Measurements from ENCODE around the gene GLB1L.
"Not testable (repeated sequence)": the region's sequence is repeated elsewhere in the genome, so short reads cannot be mapped to it uniquely, and the experiment has no call there.

GLB1L gene

GRCh38 chr2:219258942-219259341, 13.7 kb upstream of the GLB1L start:
- H3K36me3 ChIP-seq (ENCODE audit: control insufficient read depth in 1 of 2, insufficient read depth in 2 of 2, low read depth in 1 of 2, low read length in 2 of 2); H2BK12ac ChIP-seq (ENCODE audit: low read length in 2 of 2); H2BK15ac ChIP-seq (ENCODE audit: low read depth, poor library complexity, severe bottlenecking); H4K8ac ChIP-seq (ENCODE audit: low read length); H4K91ac ChIP-seq (ENCODE audit: low read length); H3K27ac ChIP-seq (ENCODE audit: low read length, poor library complexity, severe bottlenecking); H3K9ac ChIP-seq (ENCODE audit: low read length); H3K18ac ChIP-seq (ENCODE audit: low read depth in 1 of 2, low read length in 2 of 2); H3K4me2 ChIP-seq (ENCODE audit: low read length, poor library complexity, severe bottlenecking); H3K23ac ChIP-seq (ENCODE audit: low read length in 2 of 2); H3K14ac ChIP-seq (ENCODE audit: low read length in 2 of 2); H3K79me1 ChIP-seq (replicated peaks; ENCODE audit: low read length, poor library complexity, severe bottlenecking); DNase-seq; H2AK5ac ChIP-seq (ENCODE audit: low read length, severe bottlenecking); H2AFZ ChIP-seq (ENCODE audit: low read depth, low read length); H3K4ac ChIP-seq (ENCODE audit: low read depth in 1 of 2, low read length in 2 of 2); H2BK5ac ChIP-seq (ENCODE audit: low read depth, low read length, poor library complexity, severe bottlenecking); H3K9me3 ChIP-seq (ENCODE audit: control insufficient read depth, low read length); H3K4me3 ChIP-seq (ENCODE audit: insufficient read depth in 1 of 2, low read depth in 1 of 2, low read length in 2 of 2); H2BK120ac ChIP-seq (ENCODE audit: low read depth, low read length); H3K4me1 ChIP-seq (ENCODE audit: control insufficient read depth, insufficient read depth, low read depth, low read length): not testable (repeated sequence)
- H3K27me3 ChIP-seq (ENCODE audit: control insufficient read depth in 1 of 2, insufficient read depth in 1 of 2, low read length in 2 of 2), result peaks cover 18 to 28% of the 10 kb centered on the region in 2 experiments
- WGBS, result 87% methylated on average over 6 of the region's 10 CpGs

DNA sequence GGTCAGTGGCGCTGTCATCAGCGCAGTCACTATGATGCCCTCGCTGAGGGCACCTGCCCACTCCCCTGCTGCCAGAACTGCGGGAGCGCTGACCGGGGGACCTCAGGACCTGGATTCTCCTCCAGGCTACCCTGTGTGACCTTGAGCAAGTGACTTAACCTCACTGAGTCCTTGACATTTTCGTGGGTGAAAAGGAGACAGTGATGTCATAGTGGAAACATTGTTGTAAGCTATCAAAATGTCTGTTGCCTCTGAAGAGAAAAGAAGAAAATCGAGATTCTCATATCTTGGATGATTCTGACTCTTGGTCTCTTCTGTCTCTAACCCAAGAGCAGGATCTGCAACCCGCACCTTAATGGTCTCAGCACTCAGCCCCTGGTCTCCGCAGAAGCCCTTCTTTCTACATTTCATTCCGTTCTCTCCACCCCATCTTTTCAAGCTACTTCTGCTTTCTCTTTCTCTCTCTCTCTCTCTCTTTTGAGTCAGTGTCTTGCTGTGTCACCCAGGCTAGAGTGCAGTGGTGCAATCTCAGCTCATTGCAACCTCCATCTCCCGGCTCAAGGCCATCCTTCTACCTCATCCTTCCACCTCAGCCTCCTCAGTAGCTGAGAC, 9.5 kb upstream of the GLB1L start:
- Histone ChIP-seq H3K4me3 (ENCODE audit: insufficient read depth in 1 of 2, low read depth in 1 of 2, low read length in 2 of 2) (peak overlapping the region; percentile 57 to 85), H3K4me1 (ENCODE audit: control insufficient read depth, insufficient read depth, low read depth, low read length) (peaks cover 44% of the 10 kb centered on the region), H3K4ac (ENCODE audit: low read depth in 1 of 2, low read length in 2 of 2) (no peak overlapping the region), H3K36me3 (ENCODE audit: control insufficient read depth in 1 of 2, insufficient read depth in 2 of 2, low read depth in 1 of 2, low read length in 2 of 2) (peaks cover 7 to 14% of the 10 kb centered on the region in 2 experiments), H3K79me1 (replicated peaks; ENCODE audit: low read length, poor library complexity, severe bottlenecking) (peaks cover 2% of the 10 kb centered on the region), H2BK12ac (ENCODE audit: low read length in 2 of 2) (no peak overlapping the region), H3K14ac (ENCODE audit: low read length in 2 of 2) (no peak overlapping the region), H3K9me3 (ENCODE audit: control insufficient read depth, low read length) (no peaks in the 10 kb centered on the region), H2BK15ac (ENCODE audit: low read depth, poor library complexity, severe bottlenecking) (no peak overlapping the region), H4K8ac (ENCODE audit: low read length) (no peak overlapping the region), H3K27ac (ENCODE audit: low read length, poor library complexity, severe bottlenecking) (no peak overlapping the region), H3K23ac (ENCODE audit: low read length in 2 of 2) (peak overlapping the region in 1 of 2 experiments; percentile 19), H3K18ac (ENCODE audit: low read depth in 1 of 2, low read length in 2 of 2) (no peak overlapping the region), H3K27me3 (ENCODE audit: control insufficient read depth in 1 of 2, insufficient read depth in 1 of 2, low read length in 2 of 2) (peaks cover 5 to 20% of the 10 kb centered on the region in 2 experiments), H2AFZ (ENCODE audit: low read depth, low read length) (peak overlapping the region; percentile 57), H2AK5ac (ENCODE audit: low read length, severe bottlenecking) (no peak overlapping the region), H2BK5ac (ENCODE audit: low read depth, low read length, poor library complexity, severe bottlenecking) (no peak overlapping the region), H3K4me2 (ENCODE audit: low read length, poor library complexity, severe bottlenecking) (peak overlapping the region; percentile 100), H4K91ac (ENCODE audit: low read length) (no peak overlapping the region), H2BK120ac (ENCODE audit: low read depth, low read length) (no peak overlapping the region), H3K9ac (ENCODE audit: low read length) (peak overlapping the region; percentile 52)
- 31% methylated on average over 11 of the region's 12 CpGs for WGBS
- DNase-seq, result peak; percentile 54

GRCh38 chr2:219253753-219254589, 8.7 kb upstream of the GLB1L start, which contains the start of gene TUBA4A:
Gene TUBA4A, minus strand, starts transcription at chr2:219253918. Its CDS starts 60 bp downstream, at chr2:219253858.
- H3K18ac ChIP-seq (ENCODE audit: low read depth in 1 of 2, low read length in 2 of 2), result peak within 1 kb of the TSS; percentile 8 to 61
- peak within 1 kb of the TSS in 1 of 2 experiments; percentile 61 for H3K14ac ChIP-seq (ENCODE audit: low read length in 2 of 2)
- H3K4me3 ChIP-seq (ENCODE audit: insufficient read depth in 1 of 2, low read depth in 1 of 2, low read length in 2 of 2), result peak within 1 kb of the TSS; percentile 64 to 85
- H2BK12ac ChIP-seq (ENCODE audit: low read length in 2 of 2), result peak within 1 kb of the TSS in 1 of 2 experiments; percentile 64
- H3K4me2 ChIP-seq (ENCODE audit: low read length, poor library complexity, severe bottlenecking), result peak within 1 kb of the TSS; percentile 100
- no peak within 1 kb of the TSS for H2AK5ac ChIP-seq (ENCODE audit: low read length, severe bottlenecking)
- no peak within 1 kb of the TSS for H4K91ac ChIP-seq (ENCODE audit: low read length)
- peak within 1 kb of the TSS in 1 of 2 experiments; percentile 17 for H3K4ac ChIP-seq (ENCODE audit: low read depth in 1 of 2, low read length in 2 of 2)
- H2BK15ac ChIP-seq (ENCODE audit: low read depth, poor library complexity, severe bottlenecking), result no peak within 1 kb of the TSS
- H3K23ac ChIP-seq (ENCODE audit: low read length in 2 of 2), result peak within 1 kb of the TSS in 1 of 2 experiments; percentile 74
- H3K36me3 ChIP-seq (ENCODE audit: control insufficient read depth in 1 of 2, insufficient read depth in 2 of 2, low read depth in 1 of 2, low read length in 2 of 2), result peaks cover 9 to 14% of the 10 kb centered on the region in 2 experiments
- H2BK120ac ChIP-seq (ENCODE audit: low read depth, low read length), result no peak within 1 kb of the TSS
- peaks cover 49% of the 10 kb centered on the region for H3K4me1 ChIP-seq (ENCODE audit: control insufficient read depth, insufficient read depth, low read depth, low read length)
- peak within 1 kb of the TSS; percentile 14 for H4K8ac ChIP-seq (ENCODE audit: low read length)
- H2AFZ ChIP-seq (ENCODE audit: low read depth, low read length), result peak within 1 kb of the TSS; percentile 57
- H3K9ac ChIP-seq (ENCODE audit: low read length), result peak within 1 kb of the TSS; percentile 70
- peak within 1 kb of the TSS; percentile 53 for H2BK5ac ChIP-seq (ENCODE audit: low read depth, low read length, poor library complexity, severe bottlenecking)
- peaks cover 0 to 16% of the 10 kb centered on the region in 2 experiments for H3K27me3 ChIP-seq (ENCODE audit: control insufficient read depth in 1 of 2, insufficient read depth in 1 of 2, low read length in 2 of 2)
- H3K27ac ChIP-seq (ENCODE audit: low read length, poor library complexity, severe bottlenecking), result peak within 1 kb of the TSS; percentile 38
- peak; percentile 63 for DNase-seq
- H3K9me3 ChIP-seq (ENCODE audit: control insufficient read depth, low read length), result no peaks in the 10 kb centered on the region
- H3K79me1 ChIP-seq (replicated peaks; ENCODE audit: low read length, poor library complexity, severe bottlenecking), result peaks cover 2% of the 10 kb centered on the region
- under 1% methylated on average over 76 of the region's 76 CpGs for WGBS
